HG03103 (cell line): ENCODE data around the gene C2.

ENCODE experiments used
- ATAC-seq: cut with Tn5 transposase; IDR thresholded peaks from one replicate; pipeline ENCODE4 v1.9.1; 2021; ENCODE audit warnings: low read depth; ENCODE audit not compliant: unreplicated experiment

The C2 gene

DNA sequence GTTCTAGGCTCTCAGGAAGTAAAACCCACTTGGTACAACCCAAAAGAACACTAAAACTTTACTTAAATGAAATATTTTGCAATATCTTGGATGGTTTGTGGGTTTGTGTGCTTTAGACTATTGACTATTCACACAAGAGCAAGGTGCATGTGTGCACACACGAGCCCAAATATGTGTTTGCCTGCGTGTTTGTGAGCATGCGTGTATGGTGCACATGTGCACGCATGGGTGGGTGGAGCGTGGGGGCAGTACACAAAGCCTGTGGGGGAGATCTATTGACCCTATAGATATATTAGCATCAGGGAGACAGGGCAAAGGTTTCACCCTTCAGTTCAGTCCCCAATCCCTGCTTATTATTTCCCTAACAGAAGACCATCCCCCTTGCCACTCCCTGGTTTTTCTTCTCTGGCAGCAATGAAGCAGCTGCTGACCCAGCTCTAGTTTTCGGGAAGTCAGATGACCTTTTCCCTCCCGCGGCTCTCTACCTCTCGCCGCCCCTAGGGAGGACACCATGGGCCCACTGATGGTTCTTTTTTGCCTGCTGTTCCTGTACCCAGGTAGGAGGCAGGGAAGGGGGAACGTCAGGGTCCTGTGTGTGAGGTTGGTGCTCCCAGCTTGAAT, at the start of gene C2:
TSS of gene C2 (plus strand) at position 476 of the 621 bp plus-strand sequence. CDS start at position 512, 36 bp downstream.
- no peak for ATAC-seq

DNA sequence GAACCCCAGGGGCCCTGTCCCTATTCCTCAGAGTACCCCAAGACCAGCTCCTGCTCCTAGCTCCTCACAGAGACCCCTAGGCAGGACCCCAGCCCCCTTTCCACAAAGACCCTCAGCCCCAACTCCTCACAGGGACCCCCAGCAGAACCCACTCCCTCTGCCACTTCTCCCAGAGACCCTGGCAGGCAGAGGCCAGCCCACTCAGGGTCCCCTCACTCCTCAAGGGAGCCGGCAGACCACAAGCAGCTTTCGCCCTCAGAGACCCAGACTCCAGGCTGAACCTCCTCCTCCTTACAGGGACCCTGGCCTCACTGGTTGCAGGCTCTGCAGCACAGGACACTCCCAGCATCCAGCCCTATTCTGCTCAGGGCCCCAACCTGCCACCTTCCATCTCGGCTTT, 49.3 kb upstream of the C2 start:
- no peak for ATAC-seq

- no peak for ATAC-seq
Observed at GRCh38 chr6:31878726-31879125, 48.8 kb upstream of the C2 start, which contains the start of gene SLC44A4. TSS of gene SLC44A4 (minus strand) at chr6:31878997. CDS start at chr6:31878980, 17 bp downstream.

GRCh38 chr6:31879143-31879542, 48.4 kb upstream of the C2 start:
- no peak for ATAC-seq

DNA sequence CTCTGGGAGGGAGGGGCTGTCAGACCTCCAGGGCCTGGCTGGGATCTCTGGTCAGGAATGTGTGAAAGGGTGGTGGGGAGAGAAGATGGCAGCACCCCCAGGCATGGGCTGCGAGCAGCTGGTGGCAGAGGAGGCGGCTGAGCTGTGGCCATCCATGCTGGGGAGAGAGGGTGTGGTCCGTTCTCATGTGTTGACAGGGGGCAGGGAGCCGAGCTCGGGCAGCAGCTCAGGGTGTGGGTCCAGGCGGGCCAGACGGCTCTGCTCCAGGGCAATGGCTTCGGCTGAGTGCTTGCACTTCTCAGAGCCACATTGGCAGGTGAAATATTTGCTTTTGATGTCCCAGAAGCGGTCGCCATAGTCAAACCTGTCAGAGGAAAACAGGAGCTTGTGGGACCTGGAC, 47.6 kb upstream of the C2 start:
- ATAC-seq, result no peak

GRCh38 chr6:31880616-31881015, 46.9 kb upstream of the C2 start:
- no peak for ATAC-seq

GRCh38 chr6:31881136-31881859, 46.2 kb upstream of the C2 start:
- no peak for ATAC-seq

- ATAC-seq, result no peak
Observed at GRCh38 chr6:31882344-31882743, 45.2 kb upstream of the C2 start.

DNA sequence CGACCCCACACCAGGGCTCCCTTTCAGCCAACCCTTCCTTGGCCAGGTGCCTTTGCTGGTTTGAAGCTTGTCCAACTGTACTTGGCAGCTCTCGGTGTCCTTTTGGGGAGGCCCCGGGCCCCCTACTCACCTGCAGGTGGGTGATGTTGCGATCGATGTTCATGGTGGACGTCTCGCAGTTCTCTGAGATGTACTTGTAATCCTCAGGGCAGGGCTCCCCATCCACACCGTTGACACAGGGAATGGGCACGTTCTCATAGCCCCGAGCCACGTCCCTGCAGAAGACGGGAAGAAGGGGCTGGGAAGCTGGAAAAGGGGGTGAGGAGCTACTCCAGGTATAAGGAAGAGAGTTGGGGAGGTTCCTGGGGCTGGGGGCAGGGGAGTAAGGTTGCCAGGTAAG, 43.8 kb upstream of the C2 start:
- no peak for ATAC-seq

DNA sequence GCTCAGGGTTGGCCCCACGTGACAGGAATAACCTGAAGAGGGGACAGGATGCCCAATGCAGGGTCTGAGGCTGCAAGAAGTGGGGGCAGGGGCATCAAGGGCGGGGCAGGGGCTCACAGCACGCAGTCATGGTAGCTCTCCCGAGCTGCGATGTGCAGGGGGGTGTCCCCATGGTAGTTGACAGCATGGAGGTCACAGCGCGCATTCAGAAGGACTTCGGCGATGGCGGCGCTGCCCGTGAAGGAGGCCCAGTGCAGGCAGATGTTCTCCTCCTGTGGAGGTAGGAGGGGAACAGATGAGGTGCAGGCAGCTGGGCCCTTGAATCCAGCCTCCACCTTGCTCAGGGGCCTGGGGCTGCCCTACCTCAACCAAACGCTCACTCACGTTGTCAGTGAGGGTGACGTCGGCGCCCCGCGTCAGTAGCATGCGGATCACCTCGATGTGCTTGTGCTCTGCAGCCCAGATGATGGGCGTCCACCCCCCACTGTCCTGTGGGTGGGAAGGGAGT, 42.9 kb upstream of the C2 start:
- no peak for ATAC-seq

GRCh38 chr6:31886541-31886991, 41.0 kb upstream of the C2 start:
- no peak for ATAC-seq

DNA sequence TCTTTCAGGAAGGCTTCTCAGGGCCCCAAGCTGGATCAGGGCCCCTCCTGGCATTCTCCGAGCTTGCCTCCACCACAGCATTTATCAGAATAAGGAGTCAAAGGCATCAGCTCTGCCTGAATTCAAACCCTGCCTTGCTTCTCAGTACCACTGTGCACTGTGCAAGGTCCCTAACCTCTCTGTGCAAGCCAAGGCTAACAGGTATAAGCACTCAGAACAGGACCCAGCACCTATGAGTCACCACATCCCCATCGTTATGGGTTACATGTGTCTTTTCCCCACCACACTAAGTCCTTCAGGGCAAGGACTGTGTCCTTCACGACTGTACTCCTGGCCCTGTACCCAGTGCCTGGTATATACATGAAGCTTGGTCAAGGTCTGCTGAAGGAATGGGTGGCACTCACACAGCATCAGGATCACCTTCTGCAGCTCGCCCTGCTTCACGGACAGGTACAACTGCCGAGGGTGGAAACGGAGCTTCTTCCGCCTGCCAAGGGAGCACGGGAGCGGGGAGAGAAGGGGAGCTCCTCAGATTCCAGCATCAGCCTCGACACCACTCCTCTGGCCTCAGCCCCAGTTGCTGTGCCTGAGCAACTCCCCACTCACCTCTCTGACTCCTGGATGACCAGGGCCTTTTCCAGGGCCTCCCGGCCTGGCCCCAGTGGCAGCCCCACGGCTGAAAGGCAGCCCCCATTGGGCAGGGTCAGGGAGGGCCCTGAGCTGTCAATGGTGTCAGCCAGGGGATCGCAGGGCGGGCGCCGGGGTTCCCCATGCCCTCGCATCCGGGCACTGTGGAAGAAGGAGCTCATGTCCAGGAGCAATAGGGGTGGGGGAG, 40.1 kb upstream of the C2 start:
- ATAC-seq, result no peak

DNA sequence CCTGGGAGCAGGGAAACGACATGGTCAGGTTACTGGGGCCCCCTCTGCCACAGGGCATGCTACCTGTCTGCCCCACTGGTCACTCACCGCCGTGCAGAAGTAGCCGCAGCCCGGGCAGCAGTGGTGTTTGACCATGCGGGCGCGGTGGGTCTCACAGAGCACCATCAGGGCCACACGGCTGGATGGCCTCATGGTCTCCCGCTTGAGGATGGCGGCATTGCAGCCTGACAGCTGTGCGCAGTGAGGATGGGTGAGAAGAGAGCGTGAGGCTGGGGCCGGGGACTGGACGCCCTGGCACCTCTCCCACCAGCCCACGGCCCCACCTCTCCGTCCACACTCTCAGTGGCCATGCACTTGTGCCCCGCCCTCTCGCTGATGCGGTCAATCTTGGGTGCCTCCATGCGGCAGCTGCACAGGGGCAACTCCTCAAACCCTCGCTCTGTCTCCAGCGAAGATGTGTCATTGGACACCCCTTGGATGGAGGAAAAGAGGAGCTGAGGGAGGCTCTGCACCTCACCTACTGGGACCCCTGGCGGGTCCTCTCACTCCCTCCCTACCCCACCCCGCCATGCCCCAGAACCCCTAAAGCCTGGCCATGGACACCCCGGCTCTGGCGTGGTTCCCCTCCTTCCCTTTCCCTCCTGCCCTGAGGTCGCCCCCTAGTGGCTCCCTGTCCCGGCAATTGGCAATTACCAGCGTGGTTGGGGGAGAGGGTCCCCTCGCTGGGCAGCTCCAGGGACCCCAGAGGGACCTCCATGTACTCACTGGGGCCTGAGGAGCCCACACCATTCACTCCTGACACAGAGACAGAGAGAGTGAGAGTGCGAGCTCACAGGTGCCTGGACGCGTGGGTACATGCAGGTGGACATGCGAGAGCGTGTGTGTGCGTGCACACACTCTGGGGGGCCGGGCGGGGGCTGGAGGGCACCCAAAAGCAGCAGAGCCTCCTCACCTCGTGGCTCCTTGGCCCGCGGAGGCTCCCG, 39.0 kb upstream of the C2 start:
- ATAC-seq, result no peak

- no peak for ATAC-seq
Observed at GRCh38 chr6:31889331-31889972, 38.1 kb upstream of the C2 start.

DNA sequence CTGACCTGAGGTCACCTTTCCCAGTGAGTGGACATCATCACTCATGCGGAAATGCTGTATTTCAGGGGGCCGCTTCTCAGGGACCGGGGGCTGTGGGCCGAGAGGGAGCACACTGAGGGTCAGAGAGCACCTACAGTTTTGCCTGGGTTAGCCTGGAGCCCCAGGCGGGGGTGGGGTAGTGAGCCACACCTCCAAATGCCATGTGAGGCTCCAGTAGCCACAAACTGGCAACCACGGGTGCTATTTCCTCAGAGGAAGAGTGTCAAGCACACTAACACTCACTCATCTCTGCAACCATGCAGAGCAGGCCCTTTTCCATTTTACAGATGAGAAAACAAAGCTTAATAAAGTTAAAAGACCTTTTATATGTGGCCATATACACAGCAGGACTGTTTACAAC, 34.7 kb upstream of the C2 start:
- no peak for ATAC-seq

- ATAC-seq, result no peak
Observed at GRCh38 chr6:31896493-31896855, 31.0 kb upstream of the C2 start.

DNA sequence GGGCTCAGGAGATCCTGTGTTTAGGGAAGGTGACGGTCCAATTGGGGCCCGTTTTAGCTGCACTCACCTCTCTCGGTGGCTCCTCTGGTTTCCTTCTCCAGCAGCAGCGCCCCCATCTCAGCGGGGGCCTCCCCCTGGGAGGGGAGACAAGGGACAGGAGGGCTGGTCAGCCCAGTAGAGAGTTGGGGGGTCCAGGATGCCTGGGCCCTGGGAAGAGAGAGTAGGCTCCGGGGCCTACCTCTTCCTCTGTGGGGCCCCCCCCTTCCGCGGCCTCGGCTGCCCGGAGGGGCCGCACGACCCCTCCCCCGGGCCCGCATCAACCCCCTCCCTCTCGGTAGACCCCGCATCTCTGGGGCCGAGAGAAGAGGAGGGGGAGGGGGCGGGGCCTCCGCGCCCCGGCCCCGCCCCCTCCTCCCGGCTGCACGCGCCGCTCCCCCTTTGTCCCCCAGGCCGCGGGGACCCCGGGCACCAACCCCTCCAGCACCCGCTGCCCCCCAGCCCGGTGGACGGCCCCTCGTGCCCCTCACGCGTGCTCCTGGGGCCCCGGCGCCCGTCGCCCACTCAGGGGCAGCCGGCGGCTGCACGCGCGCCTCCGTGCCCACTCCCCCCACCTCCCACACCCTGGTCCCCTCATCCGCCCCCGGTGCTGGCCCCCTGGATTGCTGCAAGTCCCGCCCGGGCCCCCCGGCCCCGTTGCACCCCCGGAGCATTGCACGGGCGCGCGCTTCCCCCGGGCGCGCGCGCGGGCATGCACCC, 30.5 kb upstream of the C2 start:
- ATAC-seq, result no peak

- ATAC-seq, result no peak
Observed at GRCh38 chr6:31897612-31898382, 29.7 kb upstream of the C2 start, which contains the start of gene EHMT2. TSS of gene EHMT2 (minus strand) at chr6:31897698. CDS start at chr6:31897677, 21 bp downstream.
